Stimulated activated CD4-positive, alpha-beta T cell treated with anti-CD3 and anti-CD28 coated beads, Interleukin-4, amount 100 ng/mL, for 4 hours (primary cell): ENCODE data around the gene MOB2.

Source experiments
- DNase-seq, 2 experiments: peaks; one replicate each; pipeline ENCODE4 v3.0.0-alpha.2; 2020

The MOB2 gene

GRCh38 chr11:1470681-1471611 lies 15.6 kb downstream of the MOB2 start:
- DNase-seq: no peak

GRCh38 chr11:1469911-1470680 lies 16.5 kb downstream of the MOB2 start:
- no peak for DNase-seq

- DNase-seq: no peak
Observed at GRCh38 chr11:1469287-1469910, 17.2 kb downstream of the MOB2 start.

GRCh38 chr11:1468473-1469066 lies 18.0 kb downstream of the MOB2 start:
- no peak for DNase-seq

GRCh38 chr11:1468002-1468401 lies 18.6 kb downstream of the MOB2 start:
- no peak for DNase-seq

- DNase-seq: no peak
Observed at GRCh38 chr11:1467270-1467669, 19.3 kb downstream of the MOB2 start.

- no peak for DNase-seq
Observed at GRCh38 chr11:1466784-1467183, 19.8 kb downstream of the MOB2 start.

GRCh38 chr11:1463056-1463455 lies 23.5 kb downstream of the MOB2 start:
- DNase-seq: no peak

- DNase-seq: no peak
Observed at GRCh38 chr11:1462698-1462975, 23.9 kb downstream of the MOB2 start.

- DNase-seq: no peak
Observed at GRCh38 chr11:1461826-1462697, 24.5 kb downstream of the MOB2 start.

GRCh38 chr11:1460986-1461825 lies 25.4 kb downstream of the MOB2 start:
- no peak for DNase-seq

GRCh38 chr11:1460396-1460985 lies 26.1 kb downstream of the MOB2 start:
- no peak for DNase-seq

- DNase-seq: no peak
Observed at GRCh38 chr11:1459764-1460395, 26.7 kb downstream of the MOB2 start.

GRCh38 chr11:1459219-1459575 lies 27.4 kb downstream of the MOB2 start:
- DNase-seq: no peak

GRCh38 chr11:1458340-1459218 lies 28.0 kb downstream of the MOB2 start:
- no peak for DNase-seq

GRCh38 chr11:1457856-1458255 lies 28.7 kb downstream of the MOB2 start:
- DNase-seq: no peak

- DNase-seq: no peak
Observed at GRCh38 chr11:1457326-1457680, 29.3 kb downstream of the MOB2 start.

GRCh38 chr11:1456596-1457325 lies 29.8 kb downstream of the MOB2 start:
- DNase-seq: no peak

- no peak for DNase-seq
Observed at GRCh38 chr11:1456176-1456575, 30.4 kb downstream of the MOB2 start.
